ENCODE data around the gene PRR29. TPM values are rescaled to one million over a fixed set of nuclear protein-coding genes. Genes with fewer than 3 reads are reported as not detected.
"Not testable (repeated sequence)": the region's sequence is repeated elsewhere in the genome, so short reads cannot be mapped to it uniquely, and the experiment has no call there.

PRR29 gene
- total RNA-seq, 2 experiments from 2014 or later, result 12.0 to 15.1 TPM

DNA sequence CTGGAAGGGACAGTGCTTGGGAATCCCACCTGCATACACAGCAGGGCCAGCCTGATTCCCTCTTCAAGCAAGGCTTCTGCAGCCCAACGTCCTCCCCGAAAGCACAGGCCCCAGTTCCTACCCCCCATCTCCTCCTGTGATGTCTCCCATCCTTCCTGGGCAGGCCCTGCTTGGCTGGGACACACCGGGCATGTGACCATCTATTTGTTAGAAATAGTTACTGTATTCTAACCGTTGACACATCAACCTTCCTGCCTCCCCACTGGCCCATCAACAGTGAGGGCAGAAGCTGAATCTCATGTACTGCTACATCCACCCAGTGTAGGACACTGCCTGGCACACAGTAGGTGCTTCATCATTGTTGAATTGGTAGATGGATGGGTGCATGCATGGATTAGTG lies 10.7 kb downstream of the PRR29 start:
- H3K4me1 Mint-ChIP-seq, result peaks cover 61% of the 10 kb centered on the region
- H3K9me3 Mint-ChIP-seq, result no peaks in the 10 kb centered on the region
- H3K4me3 Mint-ChIP-seq, result no peak overlapping the region
- H3K27ac Mint-ChIP-seq, result peak overlapping the region; percentile 56
- peaks cover 66% of the 10 kb centered on the region for H3K36me3 Mint-ChIP-seq (ENCODE audit: low read depth)
- no peaks in the 10 kb centered on the region for H3K27me3 Mint-ChIP-seq
- no peak for DNase-seq
- CTCF ChIA-PET, result interaction anchor here (1.2 kb wide), 1 partner anchor 21 kb away, joined by 3 read pairs; no protein-coding TSS in a partner anchor
- POLR2A ChIA-PET, result no interaction called here

GRCh38 chr17:64009571-64010402 lies 11.6 kb downstream of the PRR29 start:
- H3K4me1 Mint-ChIP-seq, result peaks cover 69% of the 10 kb centered on the region
- ChIA-PET POLR2A (interaction anchor here (1.5 kb wide), 1 partner anchor 11 kb away, joined by 8 read pairs; the partner anchor contains the start of gene ICAM2), CTCF (interaction anchor here (0.7 to 1.2 kb wide), 2 partner anchors 10 to 20 kb away, joined by 3 read pairs; partner anchors contain the start of gene ICAM2)
- DNase-seq, result no peak
- no peak overlapping the region for H3K4me3 Mint-ChIP-seq
- H3K27ac Mint-ChIP-seq, result peak overlapping the region; percentile 49
- H3K36me3 Mint-ChIP-seq (ENCODE audit: low read depth), result peaks cover 58% of the 10 kb centered on the region
- H3K9me3 Mint-ChIP-seq, result no peaks in the 10 kb centered on the region
- no peaks in the 10 kb centered on the region for H3K27me3 Mint-ChIP-seq

- Mint-ChIP-seq H3K9me3 (no peaks in the 10 kb centered on the region), H3K4me1 (peaks cover 57% of the 10 kb centered on the region), H3K27ac (peak overlapping the region; percentile 97), H3K27me3 (no peaks in the 10 kb centered on the region), H3K36me3 (ENCODE audit: low read depth) (peaks cover 49% of the 10 kb centered on the region), H3K4me3 (peak overlapping the region; percentile 83)
- ChIA-PET POLR2A (no interaction called here), CTCF (no interaction called here)
- DNase-seq, result no peak
Measured at GRCh38 chr17:64015447-64015846, 17.3 kb downstream of the PRR29 start.

DNA sequence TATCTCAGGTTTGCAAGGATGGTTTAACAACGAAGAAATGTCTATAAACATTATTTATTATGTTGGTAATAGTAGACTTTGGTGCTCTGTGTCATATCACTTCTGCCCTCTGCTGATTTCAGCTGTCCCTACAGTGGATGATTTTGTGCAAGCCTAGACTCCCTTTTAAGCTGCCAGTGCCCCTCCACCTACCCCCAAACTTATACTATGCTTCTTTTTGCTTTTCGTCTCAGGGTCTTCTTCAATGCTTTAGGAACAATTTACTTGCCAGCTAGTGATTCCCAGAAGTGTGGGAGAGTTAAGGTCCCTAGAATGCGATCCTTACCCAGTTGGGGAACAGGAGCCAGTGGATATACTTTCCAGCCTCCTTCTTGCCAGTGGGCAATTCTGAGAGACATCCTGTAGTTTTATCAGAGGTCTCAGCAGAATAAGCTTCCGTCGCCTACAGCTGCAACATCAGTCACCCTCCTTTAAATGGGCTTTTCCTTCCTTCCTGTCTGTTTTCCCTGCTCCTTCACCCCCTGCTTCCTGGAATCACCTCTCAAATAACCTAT lies 18.2 kb downstream of the PRR29 start:
- ChIA-PET POLR2A (interaction anchor here (0.9 to 5.9 kb wide), 12 partner anchors 10 to 489 kb away, joined by 3 to 57 read pairs (median 6); partner anchors contain the start of genes DDX5, ERN1 and PRR29), CTCF (interaction anchor here (0.6 to 6.1 kb wide), 16 partner anchors 10 to 117 kb away, joined by 3 to 149 read pairs (median 6); partner anchors contain the start of genes CD79B, CSHL1, GH1 and PRR29)
- Mint-ChIP-seq H3K27me3 (no peaks in the 10 kb centered on the region), H3K27ac (peak overlapping the region; percentile 97), H3K9me3 (no peaks in the 10 kb centered on the region), H3K4me3 (peak overlapping the region; percentile 83), H3K36me3 (ENCODE audit: low read depth) (peaks cover 40% of the 10 kb centered on the region), H3K4me1 (peaks cover 57% of the 10 kb centered on the region)
- no peak for DNase-seq

DNA sequence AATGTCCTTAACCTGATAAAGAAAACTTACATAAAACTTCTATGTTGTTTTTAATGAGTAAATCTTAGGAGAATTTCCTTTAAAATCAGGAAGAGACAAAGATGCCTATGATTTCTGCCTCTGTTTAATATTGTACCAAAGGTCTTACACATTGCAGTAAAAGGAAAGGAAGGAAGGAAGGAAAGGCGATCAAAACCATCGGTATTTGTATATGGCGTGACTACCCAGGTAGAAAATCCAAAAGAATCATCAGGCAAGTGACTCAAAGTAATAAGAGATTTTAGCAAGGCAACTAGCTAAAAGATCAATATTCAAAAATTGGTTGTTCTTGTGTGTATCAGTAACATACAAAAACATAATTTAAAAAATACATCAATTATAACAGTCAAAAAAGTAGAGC lies 18.8 kb downstream of the PRR29 start:
- no peaks in the 10 kb centered on the region for H3K9me3 Mint-ChIP-seq
- H3K36me3 Mint-ChIP-seq (ENCODE audit: low read depth), result peaks cover 34% of the 10 kb centered on the region
- CTCF ChIA-PET, result interaction anchor here (0.6 to 6.1 kb wide), 17 partner anchors 10 to 117 kb away, joined by 3 to 149 read pairs (median 6); partner anchors contain the start of genes CD79B, CSHL1, GH1 and PRR29
- no peaks in the 10 kb centered on the region for H3K27me3 Mint-ChIP-seq
- peak overlapping the region; percentile 97 for H3K27ac Mint-ChIP-seq
- H3K4me1 Mint-ChIP-seq, result peaks cover 56% of the 10 kb centered on the region
- POLR2A ChIA-PET, result interaction anchor here (0.6 to 5.9 kb wide), 14 partner anchors 9 to 489 kb away, joined by 3 to 57 read pairs (median 5); partner anchors contain the start of genes DDX5, ERN1 and PRR29
- no peak for DNase-seq
- H3K4me3 Mint-ChIP-seq, result peak overlapping the region; percentile 83

DNA sequence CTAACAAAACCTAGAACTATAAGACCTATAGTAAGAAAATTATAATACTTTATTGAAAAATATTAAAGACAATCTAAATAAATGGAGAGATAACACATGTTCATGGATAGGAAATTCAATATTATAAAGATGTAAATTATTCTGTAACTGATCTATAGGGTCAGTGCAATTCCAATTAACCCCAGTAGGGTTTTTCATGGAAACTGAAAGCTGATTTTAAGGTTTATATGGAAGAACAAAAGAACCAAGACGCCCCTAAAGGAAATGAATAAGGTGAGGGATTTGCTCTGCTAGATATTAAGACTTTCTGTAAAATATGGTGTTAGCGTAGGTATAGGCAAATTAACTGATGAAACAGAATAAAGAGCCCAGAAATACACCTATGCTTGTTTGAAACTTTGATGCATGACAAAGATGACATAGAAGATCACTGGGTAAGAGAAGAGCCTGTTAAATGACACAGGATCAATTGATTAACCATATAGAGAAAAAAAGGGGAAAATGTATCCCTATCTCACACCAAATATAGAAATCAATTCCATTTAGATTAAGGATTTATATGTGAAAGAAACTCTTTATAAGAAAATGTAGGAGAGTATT lies 19.3 kb downstream of the PRR29 start:
- no peaks in the 10 kb centered on the region for H3K9me3 Mint-ChIP-seq
- peak overlapping the region; percentile 100 for H3K27ac Mint-ChIP-seq
- POLR2A ChIA-PET, result interaction anchor here (0.6 to 5.9 kb wide), 12 partner anchors 8 to 488 kb away, joined by 3 to 57 read pairs (median 6); partner anchors contain the start of genes DDX5, ERN1 and PRR29
- DNase-seq, result no peak
- peak overlapping the region; percentile 99 for H3K4me3 Mint-ChIP-seq
- no peaks in the 10 kb centered on the region for H3K27me3 Mint-ChIP-seq
- peaks cover 60% of the 10 kb centered on the region for H3K4me1 Mint-ChIP-seq
- peaks cover 32% of the 10 kb centered on the region for H3K36me3 Mint-ChIP-seq (ENCODE audit: low read depth)
- CTCF ChIA-PET, result interaction anchor here (0.7 to 6.1 kb wide), 13 partner anchors 10 to 116 kb away, joined by 3 to 149 read pairs (median 7); partner anchors contain the start of genes CD79B and GH1

DNA sequence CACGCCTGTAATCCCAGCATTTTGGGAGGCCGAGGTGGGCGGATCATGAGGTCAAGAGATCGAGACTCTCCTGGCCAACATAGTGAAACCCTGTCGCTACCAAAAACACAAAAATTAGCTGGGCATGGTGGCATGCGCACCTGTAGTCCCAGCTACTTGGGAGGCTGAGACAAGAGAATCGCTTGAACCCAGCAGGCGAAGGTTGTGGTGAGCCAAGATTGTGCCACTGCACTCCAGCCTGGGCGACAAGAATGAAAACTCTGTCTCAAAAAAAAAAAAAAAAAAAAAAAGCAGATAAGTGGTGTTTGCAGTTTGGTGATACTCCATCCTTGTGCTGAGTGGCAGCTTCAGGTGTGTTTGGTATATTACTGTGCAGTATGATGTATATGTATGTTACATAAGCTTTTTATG lies 21.4 kb downstream of the PRR29 start:
- not testable (repeated sequence) for H3K27me3 Mint-ChIP-seq, H3K9me3 Mint-ChIP-seq
- CTCF ChIA-PET, result interaction anchor here (0.7 to 6.1 kb wide), 18 partner anchors 8 to 397 kb away, joined by 3 to 149 read pairs (median 7); partner anchors contain the start of genes CD79B, CSHL1, ERN1 and GH1
- peak; percentile 40 for DNase-seq
- peak overlapping the region; percentile 100 for H3K27ac Mint-ChIP-seq
- peaks cover 29% of the 10 kb centered on the region for H3K36me3 Mint-ChIP-seq (ENCODE audit: low read depth)
- H3K4me3 Mint-ChIP-seq, result peak overlapping the region; percentile 99
- peaks cover 64% of the 10 kb centered on the region for H3K4me1 Mint-ChIP-seq
- POLR2A ChIA-PET, result interaction anchor here (0.7 to 5.9 kb wide), 28 partner anchors 9 to 486 kb away, joined by 3 to 79 read pairs (median 7); partner anchors contain the start of genes CD79B, ERN1, GH1 and PRR29

GRCh38 chr17:64020056-64020766 lies 22.1 kb downstream of the PRR29 start, which contains the start of gene ICAM2:
Gene ICAM2, minus strand, starts transcription at chr17:64020633. Its CDS starts 13,942 bp downstream, at chr17:64006691.
- POLR2A ChIA-PET, result interaction anchor here (0.6 to 5.9 kb wide), 39 partner anchors 9 to 485 kb away, joined by 3 to 79 read pairs (median 5); partner anchors contain the start of genes CD79B, DDX42, ERN1 and GH1
- peak within 1 kb of the TSS; percentile 99 for H3K4me3 Mint-ChIP-seq
- H3K36me3 Mint-ChIP-seq (ENCODE audit: low read depth), result peaks cover 25% of the 10 kb centered on the region
- CTCF ChIA-PET, result interaction anchor here (0.7 to 6.1 kb wide), 19 partner anchors 7 to 398 kb away, joined by 3 to 149 read pairs (median 7); partner anchors contain the start of genes CD79B, CSHL1, ERN1 and GH1
- DNase-seq, result peak; percentile 95
- no peaks in the 10 kb centered on the region for H3K27me3 Mint-ChIP-seq
- H3K27ac Mint-ChIP-seq, result peak within 1 kb of the TSS; percentile 100
- peaks cover 66% of the 10 kb centered on the region for H3K4me1 Mint-ChIP-seq
- H3K9me3 Mint-ChIP-seq, result no peaks in the 10 kb centered on the region

DNA sequence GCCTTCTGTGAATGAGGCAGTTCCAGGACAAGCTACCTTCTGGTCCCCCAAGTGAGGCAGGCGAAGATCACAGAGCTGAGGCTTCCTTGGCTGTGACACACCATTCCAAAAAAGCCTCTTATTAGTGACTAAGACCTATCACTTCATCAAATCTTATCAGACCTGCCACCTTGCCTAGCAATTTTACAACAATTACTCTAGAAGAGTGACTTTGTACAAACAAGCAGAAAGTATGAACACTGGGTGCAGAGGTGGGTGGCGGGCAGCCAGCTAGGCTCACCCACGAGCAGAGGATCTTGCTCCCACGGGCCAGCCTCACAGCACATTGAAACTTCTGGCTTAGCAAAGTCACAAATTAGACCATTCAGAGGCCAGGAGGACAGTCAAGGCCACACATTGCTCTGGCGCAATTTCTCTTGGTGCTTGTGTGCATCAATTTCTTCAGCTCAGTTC lies 24.5 kb downstream of the PRR29 start:
- POLR2A ChIA-PET, result interaction anchor here (0.9 to 3.3 kb wide), 5 partner anchors 16 to 123 kb away, joined by 3 to 39 read pairs (median 4); partner anchors contain the start of gene ERN1
- H3K27me3 Mint-ChIP-seq, result no peaks in the 10 kb centered on the region
- peak overlapping the region; percentile 100 for H3K27ac Mint-ChIP-seq
- peak overlapping the region; percentile 41 for H3K4me3 Mint-ChIP-seq
- H3K4me1 Mint-ChIP-seq, result peaks cover 63% of the 10 kb centered on the region
- no peaks in the 10 kb centered on the region for H3K9me3 Mint-ChIP-seq
- CTCF ChIA-PET, result interaction anchor here (1.3 to 1.4 kb wide), 2 partner anchors 28 to 111 kb away, joined by 4 to 8 read pairs; no protein-coding TSS in a partner anchor
- peaks cover 10% of the 10 kb centered on the region for H3K36me3 Mint-ChIP-seq (ENCODE audit: low read depth)
- DNase-seq, result no peak

- Mint-ChIP-seq H3K36me3 (ENCODE audit: low read depth) (peaks cover 2% of the 10 kb centered on the region), H3K4me1 (peaks cover 73% of the 10 kb centered on the region), H3K27me3 (no peaks in the 10 kb centered on the region), H3K4me3 (peak overlapping the region; percentile 73), H3K27ac (peak overlapping the region; percentile 99), H3K9me3 (no peaks in the 10 kb centered on the region)
- ChIA-PET POLR2A (interaction anchor here (0.6 to 3.5 kb wide), 22 partner anchors 7 to 481 kb away, joined by 3 to 57 read pairs (median 6); partner anchors contain the start of genes CD79B, ERN1, GH1 and PRR29), CTCF (interaction anchor here (0.7 to 10.1 kb wide), 18 partner anchors 6 to 257 kb away, joined by 3 to 510 read pairs (median 14); partner anchors contain the start of genes ERN1, GH1, ICAM2 and PRR29)
- no peak for DNase-seq
Measured at GRCh38 chr17:64024215-64024654, 26.1 kb downstream of the PRR29 start.
